Mesenchymal stem cell (in vitro differentiated cells and primary cell): ENCODE measurements around the gene CLEC12A.
A peak's percentile ranks its signal among the peaks of the same experiment; 100 is the strongest.

ENCODE experiments used
- DNase-seq: peaks from one replicate; pipeline ENCODE4 v3.0.0-alpha.2; 2013
- H2AFZ ChIP-seq: one replicate; pipeline ENCODE4 v1.6.1; 2013; ENCODE audit warnings: low read depth, mild to moderate bottlenecking, control low read depth, inconsistent platforms, low read length, moderate library complexity
- H2AK5ac ChIP-seq: 2 replicates; pipeline ENCODE4 v1.6.1; 2013; ENCODE audit warnings: low read length, moderate library complexity, mild to moderate bottlenecking, inconsistent platforms; ENCODE audit not compliant: severe bottlenecking
- H2BK120ac ChIP-seq: one replicate; pipeline ENCODE4 v1.6.1; 2013; ENCODE audit warnings: low read depth, mild to moderate bottlenecking, inconsistent platforms, low read length, moderate library complexity
- H2BK12ac ChIP-seq, 2 experiments: one replicate each; pipeline ENCODE4 v1.6.1; 2013; ENCODE audit warnings: inconsistent platforms in 2 of 2, low read length in 2 of 2, mild to moderate bottlenecking in 2 of 2, moderate library complexity in 2 of 2, control low read depth in 1 of 2
- H2BK15ac ChIP-seq: one replicate; pipeline ENCODE4 v1.6.1; 2013; ENCODE audit warnings: mild to moderate bottlenecking, low read depth, inconsistent platforms; ENCODE audit not compliant: poor library complexity, severe bottlenecking
- H2BK5ac ChIP-seq: 2 replicates; pipeline ENCODE4 v1.6.1; 2013; ENCODE audit warnings: low read depth, mild to moderate bottlenecking, low read length, control low read depth, inconsistent platforms; ENCODE audit not compliant: poor library complexity, severe bottlenecking
- H3K14ac ChIP-seq, 2 experiments: one replicate each; pipeline ENCODE4 v1.6.1; 2013; ENCODE audit warnings: inconsistent platforms in 2 of 2, low read length in 2 of 2, control low read depth in 1 of 2, mild to moderate bottlenecking in 1 of 2, moderate library complexity in 1 of 2
- H3K18ac ChIP-seq, 2 experiments: one replicate each; pipeline ENCODE4 v1.6.1; 2013; ENCODE audit warnings: inconsistent platforms in 2 of 2, low read length in 2 of 2, control low read depth in 1 of 2, low read depth in 1 of 2, mild to moderate bottlenecking in 1 of 2
- H3K23ac ChIP-seq, 2 experiments: one replicate each; pipeline ENCODE4 v1.6.1; 2013; ENCODE audit warnings: inconsistent platforms in 2 of 2, low read length in 2 of 2, mild to moderate bottlenecking in 2 of 2, moderate library complexity in 2 of 2, control low read depth in 1 of 2
- H3K27ac ChIP-seq: 2 replicates; pipeline ENCODE4 v1.5.1; 2013; ENCODE audit warnings: mild to moderate bottlenecking, moderate library complexity, low read length, control low read depth, inconsistent platforms; ENCODE audit not compliant: poor library complexity, severe bottlenecking
- H3K27me3 ChIP-seq, 2 experiments: 2 replicates each; pipeline versions ENCODE4 v1.6.1 to v1.7.0; 2013; ENCODE audit warnings: low read length in 2 of 2, mild to moderate bottlenecking in 2 of 2, moderate library complexity in 2 of 2, control low read depth in 1 of 2, inconsistent platforms in 1 of 2; ENCODE audit not compliant: control insufficient read depth in 1 of 2, insufficient read depth in 1 of 2
- H3K36me3 ChIP-seq, 2 experiments: 2 replicates each; pipeline versions ENCODE4 v1.6.1 to v1.7.0; 2013; ENCODE audit warnings: low read length in 2 of 2, control low read depth in 1 of 2, inconsistent platforms in 1 of 2, low read depth in 1 of 2, mild to moderate bottlenecking in 1 of 2; ENCODE audit not compliant: insufficient read depth in 2 of 2, control insufficient read depth in 1 of 2
- H3K4ac ChIP-seq, 2 experiments: one replicate each; pipeline ENCODE4 v1.6.1; 2013; ENCODE audit warnings: inconsistent platforms in 2 of 2, low read length in 2 of 2, mild to moderate bottlenecking in 2 of 2, moderate library complexity in 2 of 2, control low read depth in 1 of 2, low read depth in 1 of 2
- H3K4me1 ChIP-seq: 2 replicates; pipeline ENCODE4 v1.6.1; 2013; ENCODE audit warnings: low read depth, low read length, control low read depth; ENCODE audit not compliant: control insufficient read depth, insufficient read depth
- H3K4me2 ChIP-seq: 2 replicates; pipeline ENCODE4 v1.6.1; 2013; ENCODE audit warnings: low read length, mild to moderate bottlenecking, inconsistent platforms; ENCODE audit not compliant: poor library complexity, severe bottlenecking
- H3K4me3 ChIP-seq, 2 experiments: 2 replicates each; pipeline versions ENCODE4 v1.5.1 to v1.7.0; 2013; ENCODE audit warnings: low read length in 2 of 2, mild to moderate bottlenecking in 2 of 2, control low read depth in 1 of 2, low read depth in 1 of 2; ENCODE audit not compliant: insufficient read depth in 1 of 2
- H3K79me1 ChIP-seq: replicated peaks from 2 replicates; pipeline ENCODE4 v1.6.1; 2013; ENCODE audit warnings: mild to moderate bottlenecking, control low read depth, low read length, inconsistent platforms; ENCODE audit not compliant: poor library complexity, severe bottlenecking
- H3K9ac ChIP-seq: 2 replicates; pipeline ENCODE4 v1.7.0; 2013; ENCODE audit warnings: mild to moderate bottlenecking, low read length, moderate library complexity
- H3K9me3 ChIP-seq: 2 replicates; pipeline ENCODE4 v1.7.0; 2013; ENCODE audit warnings: mild to moderate bottlenecking, low read length; ENCODE audit not compliant: control insufficient read depth
- H4K8ac ChIP-seq: one replicate; pipeline ENCODE4 v1.6.1; 2013; ENCODE audit warnings: inconsistent platforms, mild to moderate bottlenecking, low read length, moderate library complexity
- H4K91ac ChIP-seq: one replicate; pipeline ENCODE4 v1.6.1; 2013; ENCODE audit warnings: mild to moderate bottlenecking, low read length, inconsistent platforms
- WGBS: methylation state at CpG from one replicate; pipeline ENCODE4 v1.1.7; 2013; ENCODE audit warnings: mixed read lengths; 5-methylcytosine and 5-hydroxymethylcytosine counted together

Gene CLEC12A

GRCh38 chr12:10001171-10001776, 30.1 kb downstream of the CLEC12A start:
- 83% methylated on average over 4 of the region's 4 CpGs for WGBS
- Histone ChIP-seq H2BK120ac (no peak overlapping the region), H3K79me1 (no peaks in the 10 kb centered on the region), H3K23ac (no peak overlapping the region), H2BK15ac (no peak overlapping the region), H3K4ac (no peak overlapping the region), H4K91ac (no peak overlapping the region), H2BK12ac (no peak overlapping the region), H3K27ac (no peak overlapping the region), H2BK5ac (no peak overlapping the region), H3K4me2 (no peak overlapping the region), H2AK5ac (no peak overlapping the region), H2AFZ (no peak overlapping the region), H3K9ac (no peak overlapping the region), H3K4me3 (no peak overlapping the region), H3K18ac (no peak overlapping the region), H3K14ac (no peak overlapping the region), H3K27me3 (no peaks in the 10 kb centered on the region), H3K9me3 (no peaks in the 10 kb centered on the region), H3K4me1 (no peaks in the 10 kb centered on the region), H3K36me3 (no peaks in the 10 kb centered on the region), H4K8ac (no peak overlapping the region)
- DNase-seq, result peak; percentile 12

GRCh38 chr12:10012630-10013330, 41.6 kb downstream of the CLEC12A start:
- no peak overlapping the region for H2AK5ac ChIP-seq
- no peak overlapping the region for H2AFZ ChIP-seq
- no peak overlapping the region for H4K91ac ChIP-seq
- DNase-seq, result no peak
- H3K4me2 ChIP-seq, result no peak overlapping the region
- H2BK12ac ChIP-seq, result no peak overlapping the region
- no peaks in the 10 kb centered on the region for H3K36me3 ChIP-seq
- no peak overlapping the region for H3K23ac ChIP-seq
- H2BK120ac ChIP-seq, result no peak overlapping the region
- no peaks in the 10 kb centered on the region for H3K79me1 ChIP-seq
- no peaks in the 10 kb centered on the region for H3K4me1 ChIP-seq
- 92% methylated on average over 3 of the region's 6 CpGs for WGBS
- no peak overlapping the region for H3K14ac ChIP-seq
- H3K4me3 ChIP-seq, result no peak overlapping the region
- H3K9me3 ChIP-seq, result no peaks in the 10 kb centered on the region
- peaks cover 0 to 3% of the 10 kb centered on the region in 2 experiments for H3K27me3 ChIP-seq
- no peak overlapping the region for H3K27ac ChIP-seq
- H3K9ac ChIP-seq, result no peak overlapping the region
- no peak overlapping the region for H3K4ac ChIP-seq
- H3K18ac ChIP-seq, result no peak overlapping the region
- H2BK5ac ChIP-seq, result no peak overlapping the region
- no peak overlapping the region for H4K8ac ChIP-seq
- no peak overlapping the region for H2BK15ac ChIP-seq

DNA sequence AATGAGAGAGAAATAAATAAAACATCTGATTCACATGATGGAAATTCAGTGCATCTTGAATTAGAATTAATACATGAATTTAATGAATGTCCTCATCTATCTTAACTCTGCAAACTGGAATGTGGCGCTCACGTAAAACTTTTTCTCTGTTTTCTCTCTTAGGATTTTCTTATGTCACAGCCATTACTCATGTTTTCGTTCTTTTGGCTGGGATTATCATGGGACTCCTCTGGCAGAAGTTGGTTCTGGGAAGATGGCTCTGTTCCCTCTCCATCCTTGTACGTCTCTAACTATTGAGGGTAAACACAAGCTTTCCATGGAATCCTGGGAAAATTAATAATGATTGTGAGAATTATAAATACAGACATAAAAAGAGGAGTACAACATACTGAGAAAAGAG, 44.2 kb downstream of the CLEC12A start:
- H3K27ac ChIP-seq, result no peak overlapping the region
- H3K9me3 ChIP-seq, result no peaks in the 10 kb centered on the region
- H4K91ac ChIP-seq, result no peak overlapping the region
- H4K8ac ChIP-seq, result no peak overlapping the region
- no peaks in the 10 kb centered on the region for H3K79me1 ChIP-seq
- H3K9ac ChIP-seq, result no peak overlapping the region
- no peak overlapping the region for H2AFZ ChIP-seq
- H3K4ac ChIP-seq, result no peak overlapping the region
- no peak overlapping the region for H3K23ac ChIP-seq
- no peak overlapping the region for H2AK5ac ChIP-seq
- no peak overlapping the region for H3K14ac ChIP-seq
- H3K36me3 ChIP-seq, result no peaks in the 10 kb centered on the region
- H2BK12ac ChIP-seq, result no peak overlapping the region
- H3K4me1 ChIP-seq, result no peaks in the 10 kb centered on the region
- no peak overlapping the region for H2BK5ac ChIP-seq
- H3K27me3 ChIP-seq, result peaks cover 0 to 3% of the 10 kb centered on the region in 2 experiments
- DNase-seq, result no peak
- no peak overlapping the region for H2BK120ac ChIP-seq
- no peak overlapping the region for H3K4me2 ChIP-seq
- H3K18ac ChIP-seq, result no peak overlapping the region
- H2BK15ac ChIP-seq, result no peak overlapping the region
- 93% methylated on average over 3 of the region's 4 CpGs for WGBS
- H3K4me3 ChIP-seq, result no peak overlapping the region

- Histone ChIP-seq H3K27me3 (peaks cover 0 to 3% of the 10 kb centered on the region in 2 experiments), H3K18ac (no peak overlapping the region), H3K4ac (no peak overlapping the region), H3K79me1 (no peaks in the 10 kb centered on the region), H2AK5ac (no peak overlapping the region), H3K27ac (no peak overlapping the region), H3K23ac (no peak overlapping the region), H3K36me3 (no peaks in the 10 kb centered on the region), H2BK5ac (no peak overlapping the region), H4K91ac (no peak overlapping the region), H2BK120ac (no peak overlapping the region), H3K4me2 (no peak overlapping the region), H2AFZ (no peak overlapping the region), H2BK12ac (no peak overlapping the region), H3K4me3 (no peak overlapping the region), H3K14ac (no peak overlapping the region), H3K9me3 (no peaks in the 10 kb centered on the region), H4K8ac (no peak overlapping the region), H2BK15ac (no peak overlapping the region), H3K9ac (no peak overlapping the region), H3K4me1 (no peaks in the 10 kb centered on the region)
- WGBS, result 2% methylated on average over 1 of the region's 1 CpG
- no peak for DNase-seq
Measured at GRCh38 chr12:10016881-10017280, 45.7 kb downstream of the CLEC12A start.
